ENCODE results near the gene TNS3. TPM values are rescaled to one million over a fixed set of nuclear protein-coding genes. Genes with fewer than 3 reads are reported as not detected.

Gene TNS3
- polyA plus RNA-seq, 1 of the 3 experiments (the other 2 are of a cell fraction), result 72.3 TPM

GRCh38 chr7:47290867-47291266, 291.0 kb downstream of the TNS3 start:
- Histone ChIP-seq H3K27me3 (ENCODE audit: insufficient read depth) (no peaks in the 10 kb centered on the region), H3K4me1 (ENCODE audit: control insufficient read depth in 1 of 2, insufficient read depth in 2 of 2, low read depth in 1 of 2, low read length in 1 of 2) (peaks cover 20 to 24% of the 10 kb centered on the region in 2 experiments), H3K4me3 (ENCODE audit: low read depth in 2 of 2, low read length in 1 of 2) (no peak overlapping the region), H2AFZ (ENCODE audit: low read depth) (no peak overlapping the region), H3K36me3 (replicated peaks in 1 of 2; ENCODE audit: control insufficient read depth in 1 of 2, insufficient read depth in 2 of 2, low read length in 1 of 2) (peaks cover 65 to 91% of the 10 kb centered on the region in 2 experiments), H4K20me1 (ENCODE audit: insufficient read depth) (no peaks in the 10 kb centered on the region), H3K9me3 (no peaks in the 10 kb centered on the region), H3K9me2 (no peaks in the 10 kb centered on the region), H3K79me2 (ENCODE audit: insufficient read depth) (no peaks in the 10 kb centered on the region), H3K27ac (ENCODE audit: low read depth in 2 of 2, low read length in 1 of 2) (peak overlapping the region; percentile 1 to 91; a peak in 3 of 4 replicates), H3F3A (replicated peaks; ENCODE audit: insufficient read depth) (peaks cover 38% of the 10 kb centered on the region), H3K4me2 (peak overlapping the region; percentile 44), H3K9ac (no peak overlapping the region; the same call in 1 of the 2 replicates)
- no peak for DNase-seq
- ChIA-PET CTCF (interaction anchor here (0.9 to 1.2 kb wide), 2 partner anchors 25 to 126 kb away, joined by 3 read pairs; no protein-coding TSS in a partner anchor), POLR2A (no interaction called here)
- TF ChIP-seq MXI1 (IDR thresholded peaks at IDR 0.05; ENCODE audit: low read depth, low read length) (no peak), JUND (IDR thresholded peaks at IDR 0.05) (no peak), GATA2 (CRISPR knock-in tag; IDR thresholded peaks at IDR 0.05) (no peak), CTCF (IDR thresholded peaks at IDR 0.05) (no peak), TAF1 (IDR thresholded peaks at IDR 0.05; ENCODE audit: borderline replicate concordance, low read depth, low read length) (no peak), FOSL2 (IDR thresholded peaks at IDR 0.05; ENCODE audit: borderline replicate concordance, low read depth) (no peak), NFIC (IDR thresholded peaks at IDR 0.05; ENCODE audit: borderline replicate concordance) (no peak), TCF12 (IDR thresholded peaks at IDR 0.05) (no peak), MAX (IDR thresholded peaks at IDR 0.05; ENCODE audit: low read depth) (no peak), GABPA (IDR thresholded peaks at IDR 0.05; ENCODE audit: low read depth) (no peak)
- WGBS (ENCODE audit: low lambda C conversion rate), result 91% methylated on average over 2 of the region's 2 CpGs

GRCh38 chr7:47290466-47290865, 291.4 kb downstream of the TNS3 start:
- no peaks in the 10 kb centered on the region for H3K9me2 ChIP-seq
- peaks cover 65 to 87% of the 10 kb centered on the region in 2 experiments for H3K36me3 ChIP-seq (replicated peaks in 1 of 2; ENCODE audit: control insufficient read depth in 1 of 2, insufficient read depth in 2 of 2, low read length in 1 of 2)
- no peaks in the 10 kb centered on the region for H3K9me3 ChIP-seq
- WGBS (ENCODE audit: low lambda C conversion rate), result 98% methylated on average over 3 of the region's 3 CpGs
- H2AFZ ChIP-seq (ENCODE audit: low read depth), result no peak overlapping the region
- H3K4me1 ChIP-seq (ENCODE audit: control insufficient read depth in 1 of 2, insufficient read depth in 2 of 2, low read depth in 1 of 2, low read length in 1 of 2), result peaks cover 20 to 24% of the 10 kb centered on the region in 2 experiments
- H3K27me3 ChIP-seq (ENCODE audit: insufficient read depth), result no peaks in the 10 kb centered on the region
- H3K79me2 ChIP-seq (ENCODE audit: insufficient read depth), result no peaks in the 10 kb centered on the region
- no peak overlapping the region for H3K4me3 ChIP-seq (ENCODE audit: low read depth in 2 of 2, low read length in 1 of 2)
- peaks cover 38% of the 10 kb centered on the region for H3F3A ChIP-seq (replicated peaks; ENCODE audit: insufficient read depth)
- peak overlapping the region; percentile 44; the same call in 1 of the 2 replicates for H3K4me2 ChIP-seq
- TF ChIP-seq JUND (IDR thresholded peaks at IDR 0.05) (no peak), FOXJ3 (CRISPR knock-in tag; IDR thresholded peaks at IDR 0.05) (no peak), SIN3A (IDR thresholded peaks at IDR 0.05; ENCODE audit: borderline replicate concordance, low read depth, low read length) (no peak)
- H3K9ac ChIP-seq, result no peak overlapping the region
- POLR2A ChIA-PET, result no interaction called here
- CTCF ChIA-PET, result interaction anchor here (0.9 to 3.8 kb wide), 4 partner anchors 8 to 654 kb away, joined by 3 to 26 read pairs (median 3); no protein-coding TSS in a partner anchor
- no peaks in the 10 kb centered on the region for H4K20me1 ChIP-seq (ENCODE audit: insufficient read depth)
- no peak for DNase-seq
- peak overlapping the region in 1 of 2 experiments; percentile 91; a peak in 2 of 4 replicates for H3K27ac ChIP-seq (ENCODE audit: low read depth in 2 of 2, low read length in 1 of 2)

Data from SK-N-SH (cell line).